AG09319 (cell line): Measurements from ENCODE around the gene CDH18.

Experiments
- DNase-seq: peaks from one replicate; pipeline ENCODE4 v3.0.0-alpha.2; 2010; ENCODE audit warnings: low read depth; ENCODE audit errors: extremely low read depth
- TF ChIP-seq, protein P1 (sequence below): IDR thresholded peaks from 2 replicates; pipeline ENCODE4 v1.5.1; 2011; ENCODE audit warnings: low read depth, mild to moderate bottlenecking, inconsistent platforms, low read length, moderate library complexity

Gene CDH18

DNA sequence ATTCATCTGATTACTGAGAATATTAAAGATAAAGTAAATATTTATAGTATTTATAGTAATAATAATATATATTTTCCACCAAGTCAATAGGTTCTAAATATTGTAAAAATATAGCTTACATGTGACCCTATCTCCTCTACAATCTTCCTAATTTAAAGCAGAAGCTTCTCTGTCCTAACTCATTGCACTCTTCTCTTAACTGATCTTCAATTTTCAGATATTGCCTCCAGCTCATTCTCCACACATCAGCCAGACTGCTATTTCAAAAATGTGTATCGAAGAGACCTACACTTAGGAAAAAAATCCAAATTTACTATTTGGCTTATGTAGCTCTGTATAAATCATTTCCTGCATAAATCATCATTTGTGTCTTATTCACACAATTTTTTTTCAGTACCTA lies 47.8 kb downstream of the CDH18 start:
- TF ChIP-seq, protein P1, sequence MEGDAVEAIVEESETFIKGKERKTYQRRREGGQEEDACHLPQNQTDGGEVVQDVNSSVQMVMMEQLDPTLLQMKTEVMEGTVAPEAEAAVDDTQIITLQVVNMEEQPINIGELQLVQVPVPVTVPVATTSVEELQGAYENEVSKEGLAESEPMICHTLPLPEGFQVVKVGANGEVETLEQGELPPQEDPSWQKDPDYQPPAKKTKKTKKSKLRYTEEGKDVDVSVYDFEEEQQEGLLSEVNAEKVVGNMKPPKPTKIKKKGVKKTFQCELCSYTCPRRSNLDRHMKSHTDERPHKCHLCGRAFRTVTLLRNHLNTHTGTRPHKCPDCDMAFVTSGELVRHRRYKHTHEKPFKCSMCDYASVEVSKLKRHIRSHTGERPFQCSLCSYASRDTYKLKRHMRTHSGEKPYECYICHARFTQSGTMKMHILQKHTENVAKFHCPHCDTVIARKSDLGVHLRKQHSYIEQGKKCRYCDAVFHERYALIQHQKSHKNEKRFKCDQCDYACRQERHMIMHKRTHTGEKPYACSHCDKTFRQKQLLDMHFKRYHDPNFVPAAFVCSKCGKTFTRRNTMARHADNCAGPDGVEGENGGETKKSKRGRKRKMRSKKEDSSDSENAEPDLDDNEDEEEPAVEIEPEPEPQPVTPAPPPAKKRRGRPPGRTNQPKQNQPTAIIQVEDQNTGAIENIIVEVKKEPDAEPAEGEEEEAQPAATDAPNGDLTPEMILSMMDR, result no peak
- DNase-seq, result no peak

DNA sequence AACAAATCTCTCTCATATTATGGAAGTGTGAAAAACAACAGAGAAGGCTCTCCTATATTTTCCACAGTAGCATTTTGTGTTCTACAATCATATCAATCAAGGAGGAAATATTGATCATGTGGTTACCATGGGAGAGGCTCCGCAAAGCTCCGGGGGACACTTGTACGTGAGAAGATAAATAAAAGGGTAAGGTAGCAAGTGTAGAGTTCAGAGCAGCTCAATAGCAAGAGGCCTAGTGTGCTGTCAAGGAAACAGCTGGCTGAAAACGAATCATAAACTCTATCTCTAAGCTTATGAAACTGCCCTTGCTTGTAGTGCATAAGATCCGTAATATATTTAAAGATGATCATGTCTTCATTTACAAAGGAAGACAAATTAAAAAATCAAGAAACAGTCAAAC lies 57.5 kb downstream of the CDH18 start:
- DNase-seq, result no peak
- TF ChIP-seq, protein P1, result no peak

DNA sequence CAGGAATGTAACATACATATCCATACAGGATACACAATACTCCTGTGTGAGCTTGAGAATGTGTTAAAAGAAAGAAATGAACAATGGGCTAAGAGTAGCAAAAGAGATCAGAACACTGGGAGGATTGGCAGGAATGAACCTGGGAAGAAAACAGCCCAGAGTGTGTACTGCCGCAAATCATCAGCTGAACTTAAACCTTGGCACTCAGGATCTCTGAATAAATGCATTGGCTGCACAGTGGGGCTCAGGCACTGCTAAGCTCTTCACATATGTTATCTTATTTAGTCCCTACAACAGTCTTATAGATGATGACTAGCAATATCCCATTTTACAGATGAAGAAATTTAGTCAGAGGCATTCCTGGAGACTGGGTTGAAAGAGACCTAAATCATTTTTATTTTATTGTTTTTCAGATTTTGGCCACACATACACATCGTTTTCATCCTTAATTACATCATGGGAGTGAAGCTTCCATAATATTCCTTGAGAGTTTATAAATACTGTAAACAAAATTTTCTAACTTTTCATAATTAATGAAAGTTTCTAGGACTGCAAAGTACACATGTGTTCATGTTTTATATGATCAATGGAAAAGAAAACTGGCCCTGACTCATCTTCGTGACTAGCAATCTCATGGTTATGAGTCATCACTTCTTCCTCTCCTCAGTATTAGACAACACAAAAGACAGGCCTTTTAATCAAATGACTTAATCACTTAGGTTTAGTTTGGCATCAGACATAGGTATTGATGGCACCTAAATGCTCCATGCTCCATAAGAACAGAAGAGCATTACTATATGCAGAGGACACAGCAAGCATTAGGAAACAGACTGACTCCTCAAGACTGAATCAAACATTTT lies 59.2 kb downstream of the CDH18 start:
- DNase-seq, result peak; percentile 40

DNA sequence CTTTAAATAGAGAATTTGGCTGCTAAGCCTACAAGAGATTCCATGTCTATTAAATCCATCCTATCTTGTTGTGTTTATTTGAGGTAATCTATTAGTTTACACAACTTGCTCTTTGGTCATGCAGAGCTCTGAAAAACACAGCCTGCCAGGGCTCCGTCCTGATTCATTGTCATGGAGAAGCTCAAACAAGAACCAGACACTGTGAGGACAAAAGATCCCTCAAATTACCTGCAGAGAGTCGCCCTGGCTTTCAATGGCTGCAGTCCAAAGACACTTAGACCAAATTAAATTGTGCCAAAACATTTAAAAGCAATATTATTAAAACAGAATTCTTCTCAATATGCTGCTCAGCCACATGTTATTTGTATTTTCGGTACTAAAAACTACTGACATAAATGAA lies 60.1 kb downstream of the CDH18 start:
- TF ChIP-seq, protein P1, result no peak

More for the DNA sequence above, 59.2 kb downstream of the CDH18 start:
- TF ChIP-seq, protein P1, result no peak

DNA sequence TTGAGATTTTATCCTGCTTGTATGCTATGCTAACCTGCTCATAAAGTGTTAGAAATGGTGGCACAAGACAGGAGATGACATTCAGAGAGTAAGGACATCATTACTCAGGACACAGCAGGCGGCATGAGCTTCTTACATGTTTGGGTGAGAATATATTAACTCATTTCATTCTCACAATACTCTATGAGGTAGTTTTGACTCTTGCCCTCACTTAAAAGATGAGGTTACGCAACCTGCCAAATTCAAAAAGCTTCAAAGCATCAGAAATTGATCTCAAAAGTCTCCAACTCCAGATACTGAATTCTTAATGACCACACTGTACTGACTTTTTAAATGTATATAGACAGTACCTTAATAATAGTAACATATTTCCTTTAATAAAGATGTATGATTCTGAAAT lies 60.8 kb downstream of the CDH18 start:
- TF ChIP-seq, protein P1, result no peak
- DNase-seq, result no peak

More for the DNA sequence above, 60.1 kb downstream of the CDH18 start:
- no peak for DNase-seq

DNA sequence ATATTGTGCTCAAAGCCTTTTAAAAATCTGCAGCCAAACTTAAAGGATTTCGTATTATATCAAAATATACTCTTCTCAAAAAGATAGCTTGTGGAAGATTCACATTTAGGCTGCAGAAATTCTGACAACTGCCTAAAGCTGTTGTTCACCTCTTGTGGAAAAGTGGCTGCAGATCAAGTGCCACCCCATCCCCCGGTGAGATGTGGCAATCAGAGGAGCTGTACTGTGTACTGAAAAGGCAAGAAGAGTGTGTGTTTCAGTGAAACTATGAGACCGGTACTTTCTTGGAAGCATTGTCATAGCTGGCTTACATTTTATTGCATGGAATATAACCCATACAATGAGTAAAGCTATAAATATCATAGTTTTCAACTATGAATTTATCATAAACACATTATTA lies 64.3 kb downstream of the CDH18 start:
- TF ChIP-seq, protein P1, result no peak
- DNase-seq, result no peak

DNA sequence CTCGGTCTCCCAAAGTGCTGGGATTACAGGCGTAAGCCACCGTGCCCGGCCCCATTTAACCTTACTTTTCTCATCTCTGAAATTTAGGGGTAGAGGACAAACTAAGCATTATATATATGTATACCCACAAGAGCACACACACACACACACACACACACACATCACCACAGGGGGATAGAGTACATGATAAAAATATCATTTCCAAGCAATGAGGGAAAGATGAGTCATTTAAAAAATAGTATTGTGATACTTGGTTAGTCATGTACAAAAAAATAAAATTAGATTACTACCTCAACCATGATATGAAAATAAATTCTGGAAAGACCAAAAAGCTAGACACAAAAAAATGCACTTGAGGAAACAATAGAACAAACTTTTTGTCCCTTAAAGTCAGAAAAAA lies 67.2 kb downstream of the CDH18 start:
- no peak for DNase-seq
- TF ChIP-seq, protein P1, result no peak
